Mesendoderm (in vitro differentiated cells): ENCODE measurements around the gene CREB3L1.

Source experiments
- DNase-seq: peaks from one replicate; pipeline ENCODE4 v3.0.0; 2013
- H2AK5ac ChIP-seq: 2 replicates; pipeline ENCODE4 v1.6.1; 2013; ENCODE audit warnings: low read length, inconsistent platforms
- H2BK120ac ChIP-seq: 2 replicates; pipeline ENCODE4 v1.6.1; 2013; ENCODE audit warnings: low read depth, mild to moderate bottlenecking, low read length, moderate library complexity, mixed read lengths
- H2BK15ac ChIP-seq: replicated peaks from 2 replicates; pipeline ENCODE4 v1.6.1; 2013; ENCODE audit warnings: low read depth, mild to moderate bottlenecking, moderate library complexity
- H2BK5ac ChIP-seq: 2 replicates; pipeline ENCODE4 v1.6.1; 2013; ENCODE audit warnings: low read length, inconsistent platforms
- H3K18ac ChIP-seq: 2 replicates; pipeline ENCODE4 v1.6.1; 2013; ENCODE audit warnings: mild to moderate bottlenecking, low read length, mixed read lengths
- H3K23ac ChIP-seq: one replicate; pipeline ENCODE4 v1.6.1; 2013; ENCODE audit warnings: low read length
- H3K27ac ChIP-seq: 2 replicates; pipeline ENCODE4 v1.5.1; 2013; ENCODE audit warnings: low read depth, mild to moderate bottlenecking, inconsistent platforms, low read length, moderate library complexity
- H3K27me3 ChIP-seq: 2 replicates; pipeline ENCODE4 v1.6.1; 2013; ENCODE audit warnings: low read length, control low read depth, mild to moderate bottlenecking, inconsistent platforms; ENCODE audit not compliant: insufficient read depth, poor library complexity
- H3K36me3 ChIP-seq: 2 replicates; pipeline ENCODE4 v1.6.1; 2013; ENCODE audit warnings: low read length, inconsistent platforms; ENCODE audit not compliant: control insufficient read depth, insufficient read depth
- H3K4ac ChIP-seq: one replicate; pipeline ENCODE4 v1.6.1; 2013; ENCODE audit warnings: low read depth, mild to moderate bottlenecking, low read length, moderate library complexity
- H3K4me1 ChIP-seq: 2 replicates; pipeline ENCODE4 v1.6.1; 2013; ENCODE audit warnings: low read depth, low read length, inconsistent platforms; ENCODE audit not compliant: control insufficient read depth
- H3K4me2 ChIP-seq: 2 replicates; pipeline ENCODE4 v1.6.1; 2013; ENCODE audit warnings: low read length
- H3K4me3 ChIP-seq: 2 replicates; pipeline ENCODE4 v1.5.1; 2013; ENCODE audit warnings: mild to moderate bottlenecking, low read length
- H3K56ac ChIP-seq: one replicate; pipeline ENCODE4 v1.6.1; 2013; ENCODE audit warnings: low read length
- H3K79me1 ChIP-seq: 2 replicates; pipeline ENCODE4 v1.6.1; 2013; ENCODE audit warnings: low read length, inconsistent platforms
- H3K79me2 ChIP-seq: 2 replicates; pipeline ENCODE4 v1.6.1; 2013; ENCODE audit warnings: mild to moderate bottlenecking, low read length; ENCODE audit not compliant: control insufficient read depth, insufficient read depth
- H3K9ac ChIP-seq: 2 replicates; pipeline ENCODE4 v1.6.1; 2013; ENCODE audit warnings: low read length, inconsistent platforms
- H4K5ac ChIP-seq: one replicate; pipeline ENCODE4 v1.6.1; 2013; ENCODE audit warnings: low read length
- H4K8ac ChIP-seq: one replicate; pipeline ENCODE4 v1.6.1; 2013; ENCODE audit warnings: low read depth, mild to moderate bottlenecking, control low read depth, low read length, moderate library complexity
- WGBS: extraction: QIAGEN DNeasy Blood & Tissue Kit; methylation state at CpG from one replicate; pipeline ENCODE4 v1.1.7; 2013; ENCODE audit warnings: low lambda C conversion rate, missing lambda C conversion rate; ENCODE audit not compliant: insufficient coverage; ENCODE audit errors: extremely low coverage; 5-methylcytosine and 5-hydroxymethylcytosine counted together

The CREB3L1 gene

GRCh38 chr11:46304605-46305179, 27.2 kb downstream of the CREB3L1 start:
- no peak for DNase-seq
- no peak overlapping the region for H2AK5ac ChIP-seq
- no peak overlapping the region for H2BK15ac ChIP-seq
- peak overlapping the region; percentile 34 for H3K56ac ChIP-seq
- H3K4ac ChIP-seq = no peak overlapping the region
- H3K79me1 ChIP-seq = no peaks in the 10 kb centered on the region
- H3K4me2 ChIP-seq = no peak overlapping the region
- no peaks in the 10 kb centered on the region for H3K27me3 ChIP-seq
- H3K27ac ChIP-seq = no peak overlapping the region
- H4K8ac ChIP-seq = no peak overlapping the region
- WGBS = no CpG with 5 or more reads among the region's 10 CpGs
- no peak overlapping the region for H2BK5ac ChIP-seq
- H3K18ac ChIP-seq = no peak overlapping the region
- H3K9ac ChIP-seq = no peak overlapping the region
- H4K5ac ChIP-seq = no peak overlapping the region
- no peaks in the 10 kb centered on the region for H3K36me3 ChIP-seq
- H3K4me1 ChIP-seq = no peaks in the 10 kb centered on the region
- H3K23ac ChIP-seq = no peak overlapping the region
- H3K4me3 ChIP-seq = no peak overlapping the region
- H3K79me2 ChIP-seq = no peaks in the 10 kb centered on the region
- H2BK120ac ChIP-seq = no peak overlapping the region

- Histone ChIP-seq H4K8ac (no peak overlapping the region), H2BK120ac (no peak overlapping the region), H3K27ac (no peak overlapping the region), H3K23ac (no peak overlapping the region), H3K4me3 (no peak overlapping the region), H3K4ac (no peak overlapping the region), H3K4me1 (no peaks in the 10 kb centered on the region), H3K9ac (no peak overlapping the region), H3K79me1 (no peaks in the 10 kb centered on the region), H4K5ac (no peak overlapping the region), H3K56ac (no peak overlapping the region), H2AK5ac (no peak overlapping the region), H2BK5ac (no peak overlapping the region), H3K4me2 (no peak overlapping the region), H2BK15ac (no peak overlapping the region), H3K36me3 (no peaks in the 10 kb centered on the region), H3K79me2 (no peaks in the 10 kb centered on the region), H3K27me3 (no peaks in the 10 kb centered on the region), H3K18ac (no peak overlapping the region)
- no peak for DNase-seq
- no CpG with 5 or more reads among the region's 6 CpGs for WGBS
Measured at GRCh38 chr11:46305295-46305694, 27.8 kb downstream of the CREB3L1 start.

GRCh38 chr11:46306296-46306853, 28.9 kb downstream of the CREB3L1 start:
- Histone ChIP-seq H4K5ac (no peak overlapping the region), H3K18ac (no peak overlapping the region), H3K4me1 (no peaks in the 10 kb centered on the region), H3K4me2 (no peak overlapping the region), H3K79me1 (no peaks in the 10 kb centered on the region), H2BK120ac (no peak overlapping the region), H3K36me3 (no peaks in the 10 kb centered on the region), H3K79me2 (no peaks in the 10 kb centered on the region), H3K56ac (no peak overlapping the region), H2BK15ac (no peak overlapping the region), H2AK5ac (no peak overlapping the region), H3K23ac (no peak overlapping the region), H3K27me3 (no peaks in the 10 kb centered on the region), H2BK5ac (no peak overlapping the region), H3K4me3 (no peak overlapping the region), H3K27ac (no peak overlapping the region), H3K4ac (no peak overlapping the region), H3K9ac (no peak overlapping the region), H4K8ac (no peak overlapping the region)
- no CpG with 5 or more reads among the region's 5 CpGs for WGBS
- peak; percentile 45 for DNase-seq

- WGBS = no CpG with 5 or more reads among the region's 3 CpGs
- Histone ChIP-seq H3K4ac (no peak overlapping the region), H3K27me3 (no peaks in the 10 kb centered on the region), H2AK5ac (peak overlapping the region; percentile 69), H3K18ac (no peak overlapping the region), H2BK15ac (no peak overlapping the region), H3K36me3 (no peaks in the 10 kb centered on the region), H4K5ac (no peak overlapping the region), H3K23ac (no peak overlapping the region), H3K56ac (no peak overlapping the region), H3K79me2 (no peaks in the 10 kb centered on the region), H3K27ac (no peak overlapping the region), H3K4me3 (no peak overlapping the region), H3K79me1 (no peaks in the 10 kb centered on the region), H4K8ac (no peak overlapping the region), H3K4me2 (no peak overlapping the region), H3K9ac (no peak overlapping the region), H2BK120ac (no peak overlapping the region), H2BK5ac (no peak overlapping the region), H3K4me1 (no peaks in the 10 kb centered on the region)
- no peak for DNase-seq
Measured at GRCh38 chr11:46307369-46307768, 29.9 kb downstream of the CREB3L1 start.

GRCh38 chr11:46307785-46308341, 30.4 kb downstream of the CREB3L1 start:
- no peak overlapping the region for H3K4me2 ChIP-seq
- no peak overlapping the region for H3K27ac ChIP-seq
- no peaks in the 10 kb centered on the region for H3K27me3 ChIP-seq
- no peaks in the 10 kb centered on the region for H3K4me1 ChIP-seq
- H3K56ac ChIP-seq = peak overlapping the region; percentile 56
- no peak overlapping the region for H4K8ac ChIP-seq
- no peaks in the 10 kb centered on the region for H3K79me2 ChIP-seq
- no peak overlapping the region for H3K9ac ChIP-seq
- no peak overlapping the region for H3K4me3 ChIP-seq
- H3K36me3 ChIP-seq = no peaks in the 10 kb centered on the region
- WGBS = no CpG with 5 or more reads among the region's 14 CpGs
- H2BK120ac ChIP-seq = no peak overlapping the region
- no peak overlapping the region for H2BK5ac ChIP-seq
- no peak overlapping the region for H2AK5ac ChIP-seq
- H4K5ac ChIP-seq = no peak overlapping the region
- no peak overlapping the region for H3K18ac ChIP-seq
- H2BK15ac ChIP-seq = no peak overlapping the region
- no peak for DNase-seq
- no peak overlapping the region for H3K4ac ChIP-seq
- H3K79me1 ChIP-seq = no peaks in the 10 kb centered on the region
- H3K23ac ChIP-seq = no peak overlapping the region
